ENCODE measurements around the gene C18orf54. TPM values are rescaled to one million over a fixed set of nuclear protein-coding genes. Genes with fewer than 3 reads are reported as not detected.
"Not testable (repeated sequence)": the region's sequence is repeated elsewhere in the genome, so short reads cannot be mapped to it uniquely, and the experiment has no call there.

The C18orf54 gene
- total and polyA plus RNA-seq, 2 donors from 2014 or later: 0.65 to 3.1 TPM

DNA sequence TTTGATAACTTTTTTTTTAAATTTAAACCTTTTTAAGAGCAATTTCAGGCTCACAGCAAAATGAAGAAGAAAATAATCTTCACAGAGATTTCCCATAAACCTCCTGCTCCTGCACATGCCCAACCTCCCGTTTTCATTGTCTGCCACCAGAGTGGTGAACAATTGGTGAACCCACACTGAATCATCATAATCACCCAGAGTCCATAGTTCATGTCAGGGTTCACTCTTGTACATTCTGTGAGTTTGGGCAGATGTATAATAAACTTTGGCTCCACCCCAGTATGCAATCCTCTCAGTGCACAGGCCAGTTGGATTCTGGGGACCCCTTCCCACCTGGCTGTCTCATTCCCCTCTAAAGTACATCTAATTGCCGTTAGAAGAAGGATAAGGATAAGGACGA is 24.4 kb downstream of the C18orf54 start:
- TF ChIP-seq, protein P1, sequence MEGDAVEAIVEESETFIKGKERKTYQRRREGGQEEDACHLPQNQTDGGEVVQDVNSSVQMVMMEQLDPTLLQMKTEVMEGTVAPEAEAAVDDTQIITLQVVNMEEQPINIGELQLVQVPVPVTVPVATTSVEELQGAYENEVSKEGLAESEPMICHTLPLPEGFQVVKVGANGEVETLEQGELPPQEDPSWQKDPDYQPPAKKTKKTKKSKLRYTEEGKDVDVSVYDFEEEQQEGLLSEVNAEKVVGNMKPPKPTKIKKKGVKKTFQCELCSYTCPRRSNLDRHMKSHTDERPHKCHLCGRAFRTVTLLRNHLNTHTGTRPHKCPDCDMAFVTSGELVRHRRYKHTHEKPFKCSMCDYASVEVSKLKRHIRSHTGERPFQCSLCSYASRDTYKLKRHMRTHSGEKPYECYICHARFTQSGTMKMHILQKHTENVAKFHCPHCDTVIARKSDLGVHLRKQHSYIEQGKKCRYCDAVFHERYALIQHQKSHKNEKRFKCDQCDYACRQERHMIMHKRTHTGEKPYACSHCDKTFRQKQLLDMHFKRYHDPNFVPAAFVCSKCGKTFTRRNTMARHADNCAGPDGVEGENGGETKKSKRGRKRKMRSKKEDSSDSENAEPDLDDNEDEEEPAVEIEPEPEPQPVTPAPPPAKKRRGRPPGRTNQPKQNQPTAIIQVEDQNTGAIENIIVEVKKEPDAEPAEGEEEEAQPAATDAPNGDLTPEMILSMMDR (IDR thresholded peaks at IDR 0.05; ENCODE audit: borderline replicate concordance, extremely low read depth, insufficient read depth): no peak
- H3K27ac ChIP-seq (ENCODE audit: low read depth in 2 of 2, low read length in 2 of 2): no peak overlapping the region
- DNase-seq (no peak), FAIRE-seq (no peak)
- H3K36me3 ChIP-seq (ENCODE audit: control insufficient read depth in 2 of 3, insufficient read depth in 3 of 3, low read length in 3 of 3): no peaks in the 10 kb centered on the region
- H3K4me1 ChIP-seq (ENCODE audit: control insufficient read depth in 2 of 3, insufficient read depth in 2 of 3, low read depth in 1 of 3, low read length in 3 of 3): no peaks in the 10 kb centered on the region
- no peak overlapping the region for H3K4me3 ChIP-seq (ENCODE audit: low read length in 3 of 3)
- no peaks in the 10 kb centered on the region for H3K9me3 ChIP-seq (ENCODE audit: control insufficient read depth in 2 of 3, insufficient read depth in 1 of 3, low read length in 3 of 3)
- intact Hi-C loops (cut with DNase I): no loop called here
- no peak overlapping the region for H3K9ac ChIP-seq (ENCODE audit: low read length in 3 of 3)
- H3K27me3 ChIP-seq (ENCODE audit: control insufficient read depth, insufficient read depth, low read length): no peaks in the 10 kb centered on the region

GRCh38 chr18:54382733-54383252 is 25.1 kb downstream of the C18orf54 start:
- TF ChIP-seq, protein P1 (IDR thresholded peaks at IDR 0.05; ENCODE audit: borderline replicate concordance, extremely low read depth, insufficient read depth): no peak
- intact Hi-C loops (cut with DNase I): no loop called here
- Histone ChIP-seq H3K4me3 (ENCODE audit: low read length in 3 of 3) (no peak overlapping the region), H3K36me3 (ENCODE audit: control insufficient read depth in 2 of 3, insufficient read depth in 3 of 3, low read length in 3 of 3) (no peaks in the 10 kb centered on the region), H3K27ac (ENCODE audit: low read depth in 2 of 2, low read length in 2 of 2) (no peak overlapping the region), H3K27me3 (ENCODE audit: control insufficient read depth, insufficient read depth, low read length) (no peaks in the 10 kb centered on the region), H3K9me3 (ENCODE audit: control insufficient read depth in 2 of 3, insufficient read depth in 1 of 3, low read length in 3 of 3) (no peaks in the 10 kb centered on the region), H3K4me1 (ENCODE audit: control insufficient read depth in 2 of 3, insufficient read depth in 2 of 3, low read depth in 1 of 3, low read length in 3 of 3) (no peaks in the 10 kb centered on the region), H3K9ac (ENCODE audit: low read length in 3 of 3) (no peak overlapping the region)
- FAIRE-seq: no peak
- DNase-seq: no peak

- Histone ChIP-seq H3K4me1 (ENCODE audit: control insufficient read depth in 2 of 3, insufficient read depth in 2 of 3, low read depth in 1 of 3, low read length in 3 of 3) (no peaks in the 10 kb centered on the region), H3K9me3 (ENCODE audit: control insufficient read depth in 2 of 3, insufficient read depth in 1 of 3, low read length in 3 of 3) (no peaks in the 10 kb centered on the region), H3K4me3 (ENCODE audit: low read length in 3 of 3) (no peak overlapping the region), H3K27ac (ENCODE audit: low read depth in 2 of 2, low read length in 2 of 2) (no peak overlapping the region), H3K9ac (ENCODE audit: low read length in 3 of 3) (no peak overlapping the region), H3K27me3 (ENCODE audit: control insufficient read depth, insufficient read depth, low read length) (no peaks in the 10 kb centered on the region), H3K36me3 (ENCODE audit: control insufficient read depth in 2 of 3, insufficient read depth in 3 of 3, low read length in 3 of 3) (no peaks in the 10 kb centered on the region)
- intact Hi-C loops (cut with DNase I): no loop called here
- FAIRE-seq: no peak
- DNase-seq: no peak
- TF ChIP-seq, protein P1 (IDR thresholded peaks at IDR 0.05; ENCODE audit: borderline replicate concordance, extremely low read depth, insufficient read depth): no peak
Measured at GRCh38 chr18:54386043-54386442, 28.3 kb downstream of the C18orf54 start.

- intact Hi-C loops (cut with DNase I); FAIRE-seq: not testable (repeated sequence)
Measured at GRCh38 chr18:54386800-54387495, 29.2 kb downstream of the C18orf54 start.

More at GRCh38 chr18:54386800-54387495, 29.2 kb downstream of the C18orf54 start:
- H3K9me3 ChIP-seq (ENCODE audit: control insufficient read depth in 2 of 3, insufficient read depth in 1 of 3, low read length in 3 of 3); DNase-seq; H3K27me3 ChIP-seq (ENCODE audit: control insufficient read depth, insufficient read depth, low read length); H3K4me3 ChIP-seq (ENCODE audit: low read length in 3 of 3); H3K36me3 ChIP-seq (ENCODE audit: control insufficient read depth in 2 of 3, insufficient read depth in 3 of 3, low read length in 3 of 3); H3K27ac ChIP-seq (ENCODE audit: low read depth in 2 of 2, low read length in 2 of 2); H3K4me1 ChIP-seq (ENCODE audit: control insufficient read depth in 2 of 3, insufficient read depth in 2 of 3, low read depth in 1 of 3, low read length in 3 of 3); H3K9ac ChIP-seq (ENCODE audit: low read length in 3 of 3): not testable (repeated sequence)

Data from kidney (tissue), 14 donors.